Measurements from ENCODE around the gene ERBB2. TPM values are rescaled to one million over a fixed set of nuclear protein-coding genes. Genes with fewer than 3 reads are reported as not detected.

The ERBB2 gene
- total and polyA plus RNA-seq, 9 of the 15 experiments (the other 6 are each of a cell fraction or from before 2014, with no cell fraction given), result 0.74 to 5.6 (median 3.3) TPM

GRCh38 chr17:39753514-39754160 is 53.8 kb downstream of the ERBB2 start (continued):
- TF ChIP-seq ZNF407 (IDR thresholded peaks at IDR 0.05; ENCODE audit: low read depth), result no peak
- TF ChIP-seq YY1 (IDR thresholded peaks at IDR 0.05; ENCODE audit: borderline replicate concordance in 1 of 3, control insufficient read depth in 1 of 3, extremely low read depth in 1 of 3, insufficient read depth in 3 of 3, insufficient read length in 1 of 3, insufficient replicate concordance in 2 of 3, low read depth in 1 of 3, low read length in 2 of 3), result no peak
- TF ChIP-seq ZNF584 (CRISPR knock-in tag; IDR thresholded peaks at IDR 0.05; ENCODE audit: low read depth), result 0 out of 2 replicates have a peak, but pooled peaks have one; percentile 50
- TF ChIP-seq CAMTA2 (CRISPR knock-in tag; conservative IDR thresholded peaks at IDR 0.05), result no peak
- TF ChIP-seq MLX (CRISPR knock-in tag; conservative IDR thresholded peaks at IDR 0.05), result 0 out of 4 replicates have a peak, but pooled peaks of 1 of the 2 experiments have one; percentile 65
- TF ChIP-seq E4F1 (CRISPR knock-in tag; IDR thresholded peaks at IDR 0.05; ENCODE audit: borderline replicate concordance), result 0 out of 2 replicates have a peak, but pooled peaks have one; percentile 61
- TF ChIP-seq C11orf30 (IDR thresholded peaks at IDR 0.05; ENCODE audit: low read depth), result no peak
- TF ChIP-seq ATF1 (CRISPR knock-in tag; IDR thresholded peaks at IDR 0.05), result no peak
- no peak for TF ChIP-seq ATF1 (tag; IDR thresholded peaks at IDR 0.05)
- peak; percentile 89 for TF ChIP-seq SAFB (IDR thresholded peaks at IDR 0.05; ENCODE audit: borderline replicate concordance, low read depth, low read length)
- no peak for TF ChIP-seq MLLT1 (IDR thresholded peaks at IDR 0.05)
- TF ChIP-seq ZBTB7A (IDR thresholded peaks at IDR 0.05; ENCODE audit: borderline replicate concordance, control insufficient read depth, low read depth, low read length), result peak; percentile 65; the same call in 1 of the 2 replicates
- no peak for TF ChIP-seq DACH1 (IDR thresholded peaks at IDR 0.05; ENCODE audit: partially characterized antibody)
- TF ChIP-seq SOX6 (IDR thresholded peaks at IDR 0.05), result no peak
